Breast epithelium (tissue), 4 donors: ENCODE measurements around the gene AKAP17A. TPM values are rescaled to one million over a fixed set of nuclear protein-coding genes. Genes with fewer than 3 reads are reported as not detected.

Experiments
- DNase-seq, 2 donors: peaks; one replicate each; pipeline ENCODE4 v3.0.0-alpha.2; 2019; ENCODE audit warnings: low spot score in 2 of 2
- H3K27ac ChIP-seq, 2 donors: fragments of 200-600 bp; sonication (generic) in 1 of 2; one replicate each; pipeline ENCODE4 v1.5.1; 2016 to 2019; ENCODE audit warnings: mild to moderate bottlenecking in 1 of 2
- H3K27me3 ChIP-seq, 2 donors: fragments of 200-600 bp; sonication (generic) in 1 of 2; one replicate each; pipeline versions ENCODE4 v1.5.1 to v1.6.0; 2017 to 2019; ENCODE audit warnings: control low read depth in 1 of 2, mild to moderate bottlenecking in 1 of 2
- H3K36me3 ChIP-seq: fragments of 200-600 bp; one replicate; pipeline ENCODE4 v1.5.1; 2019
- H3K4me1 ChIP-seq, 2 donors: fragments of 200-600 bp; sonication (generic); one replicate each; pipeline ENCODE4 v1.5.1; 2016 to 2019; ENCODE audit warnings: control low read depth in 1 of 2
- H3K4me3 ChIP-seq, 3 donors: fragments of 200-600 bp; sonication (generic); 1 replicate in 2 of 3; 2 replicates in 1 of 3; pipeline ENCODE4 v1.5.1; 2016 to 2019; ENCODE audit warnings: mild to moderate bottlenecking in 3 of 3, moderate library complexity in 2 of 3
- H3K9me3 ChIP-seq, 2 donors: fragments of 200-600 bp; sonication (generic) in 1 of 2; one replicate each; pipeline ENCODE4 v1.5.1; 2016 to 2019; ENCODE audit warnings: control low read depth in 1 of 2
- POLR2A ChIP-seq: fragments of 450-650 bp; IDR thresholded peaks from one replicate; pipeline ENCODE4 v1.6.1; 2016; ENCODE audit warnings: antibody characterized with exemption, mild to moderate bottlenecking, moderate library complexity
- POLR2AphosphoS5 ChIP-seq, 3 donors: sonication (generic); formaldehyde crosslinking; IDR thresholded peaks; one replicate each; pipeline ENCODE4 v1.6.1; 2017; ENCODE audit warnings: antibody characterized with exemption in 3 of 3
- intact Hi-C: fragments of 100-400 bp; cut with DNase I; formaldehyde crosslinking; loops from one replicate; pipeline ENCODE4 v1.15.1; 2023; ENCODE audit warnings: low total_unique reads
- total RNA-seq, 3 donors: library from RNA; depleted of rRNA; stranded (reverse); fragments of >200 nt; gene quantifications; one replicate each; pipeline ENCODE4 v1.1.0, GENCODE V29; 2016
- TF ChIP-seq, protein P1 (sequence below), 3 donors: fragments of 450-650 bp; IDR thresholded peaks; one replicate each; pipeline ENCODE4 v1.5.1; 2016 to 2017; ENCODE audit warnings: antibody characterized with exemption in 3 of 3, mild to moderate bottlenecking in 3 of 3, moderate library complexity in 3 of 3

Gene AKAP17A
- total RNA-seq, 3 donors from 2014 or later: 32.2 to 62.3 (median 56.3) TPM

DNA sequence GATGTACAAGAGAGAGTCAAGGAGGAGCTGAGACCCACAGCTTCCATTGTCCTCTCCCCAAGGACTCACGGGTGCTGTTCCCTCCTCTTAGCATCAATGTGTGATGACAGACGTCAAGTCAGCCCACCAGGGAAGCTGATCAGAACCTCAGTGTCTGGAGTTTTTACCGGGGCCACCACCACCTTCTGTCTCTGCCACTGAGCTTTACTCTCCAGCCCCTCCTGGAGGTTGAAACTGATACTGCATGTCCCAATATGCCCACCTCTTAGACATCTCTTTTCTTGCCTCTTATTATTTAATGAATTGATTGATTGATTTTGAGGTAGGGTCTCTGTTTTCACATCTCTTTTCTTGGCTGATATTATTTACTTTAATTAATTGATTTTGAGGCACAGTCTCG is 10.3 kb upstream of the AKAP17A start:
- TF ChIP-seq, protein P1, sequence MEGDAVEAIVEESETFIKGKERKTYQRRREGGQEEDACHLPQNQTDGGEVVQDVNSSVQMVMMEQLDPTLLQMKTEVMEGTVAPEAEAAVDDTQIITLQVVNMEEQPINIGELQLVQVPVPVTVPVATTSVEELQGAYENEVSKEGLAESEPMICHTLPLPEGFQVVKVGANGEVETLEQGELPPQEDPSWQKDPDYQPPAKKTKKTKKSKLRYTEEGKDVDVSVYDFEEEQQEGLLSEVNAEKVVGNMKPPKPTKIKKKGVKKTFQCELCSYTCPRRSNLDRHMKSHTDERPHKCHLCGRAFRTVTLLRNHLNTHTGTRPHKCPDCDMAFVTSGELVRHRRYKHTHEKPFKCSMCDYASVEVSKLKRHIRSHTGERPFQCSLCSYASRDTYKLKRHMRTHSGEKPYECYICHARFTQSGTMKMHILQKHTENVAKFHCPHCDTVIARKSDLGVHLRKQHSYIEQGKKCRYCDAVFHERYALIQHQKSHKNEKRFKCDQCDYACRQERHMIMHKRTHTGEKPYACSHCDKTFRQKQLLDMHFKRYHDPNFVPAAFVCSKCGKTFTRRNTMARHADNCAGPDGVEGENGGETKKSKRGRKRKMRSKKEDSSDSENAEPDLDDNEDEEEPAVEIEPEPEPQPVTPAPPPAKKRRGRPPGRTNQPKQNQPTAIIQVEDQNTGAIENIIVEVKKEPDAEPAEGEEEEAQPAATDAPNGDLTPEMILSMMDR (IDR thresholded peaks at IDR 0.05): peak; percentile 29 to 52 (median 36)
- no peak for TF ChIP-seq POLR2AphosphoS5 (IDR thresholded peaks at IDR 0.05)
- H3K4me3 ChIP-seq: no peak overlapping the region
- H3K36me3 ChIP-seq: no peaks in the 10 kb centered on the region
- peaks cover 0 to 3% of the 10 kb centered on the region in 2 donors for H3K27me3 ChIP-seq
- H3K9me3 ChIP-seq: no peaks in the 10 kb centered on the region
- no peak overlapping the region for H3K27ac ChIP-seq
- H3K4me1 ChIP-seq: no peaks in the 10 kb centered on the region
- DNase-seq: no peak
- intact Hi-C loops: no loop called here

DNA sequence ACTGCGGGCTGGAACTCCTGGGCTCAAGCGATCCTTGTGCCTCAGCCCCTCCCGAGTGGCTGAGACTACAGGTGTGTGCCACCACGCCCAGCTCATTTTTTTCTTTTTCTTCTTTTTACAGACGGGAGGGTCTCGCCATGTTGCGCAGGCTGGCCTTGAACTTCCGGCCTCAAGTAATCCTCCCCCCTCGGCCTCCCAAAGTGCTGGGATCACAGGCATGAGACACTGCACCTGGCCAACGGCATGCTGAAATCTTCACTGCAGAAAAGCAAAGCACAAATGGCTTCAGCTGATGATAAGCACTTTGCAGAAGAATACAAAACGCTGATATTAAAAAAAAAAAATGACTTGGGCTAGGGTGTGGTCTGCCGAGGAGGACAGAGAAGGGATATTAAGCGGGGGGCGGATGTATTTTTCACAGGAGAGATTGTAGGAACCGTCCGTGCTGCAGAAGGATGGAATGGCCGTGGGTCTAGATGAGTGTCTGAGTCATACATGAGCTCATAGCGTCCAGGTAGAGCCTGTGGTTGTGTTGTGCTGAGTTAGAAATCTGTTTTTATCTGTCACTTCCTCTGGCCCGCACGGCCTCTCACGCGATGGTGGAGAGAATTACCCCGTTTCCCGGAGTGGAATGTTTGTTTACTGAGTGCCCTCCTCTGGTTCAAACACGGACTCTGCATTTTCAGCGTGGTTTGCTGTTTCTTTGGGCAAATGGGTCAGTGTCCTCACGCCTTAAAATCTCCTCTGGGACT is 8.5 kb upstream of the AKAP17A start:
- Histone ChIP-seq H3K9me3 (no peaks in the 10 kb centered on the region), H3K36me3 (no peaks in the 10 kb centered on the region), H3K4me3 (no peak overlapping the region), H3K27me3 (peaks cover 0 to 3% of the 10 kb centered on the region in 2 donors), H3K4me1 (no peaks in the 10 kb centered on the region), H3K27ac (no peak overlapping the region)
- DNase-seq: no peak
- intact Hi-C loops: no loop called here
- TF ChIP-seq POLR2AphosphoS5 (IDR thresholded peaks at IDR 0.05): no peak
- no peak for TF ChIP-seq POLR2A
- TF ChIP-seq, protein P1 (IDR thresholded peaks at IDR 0.05): no peak

DNA sequence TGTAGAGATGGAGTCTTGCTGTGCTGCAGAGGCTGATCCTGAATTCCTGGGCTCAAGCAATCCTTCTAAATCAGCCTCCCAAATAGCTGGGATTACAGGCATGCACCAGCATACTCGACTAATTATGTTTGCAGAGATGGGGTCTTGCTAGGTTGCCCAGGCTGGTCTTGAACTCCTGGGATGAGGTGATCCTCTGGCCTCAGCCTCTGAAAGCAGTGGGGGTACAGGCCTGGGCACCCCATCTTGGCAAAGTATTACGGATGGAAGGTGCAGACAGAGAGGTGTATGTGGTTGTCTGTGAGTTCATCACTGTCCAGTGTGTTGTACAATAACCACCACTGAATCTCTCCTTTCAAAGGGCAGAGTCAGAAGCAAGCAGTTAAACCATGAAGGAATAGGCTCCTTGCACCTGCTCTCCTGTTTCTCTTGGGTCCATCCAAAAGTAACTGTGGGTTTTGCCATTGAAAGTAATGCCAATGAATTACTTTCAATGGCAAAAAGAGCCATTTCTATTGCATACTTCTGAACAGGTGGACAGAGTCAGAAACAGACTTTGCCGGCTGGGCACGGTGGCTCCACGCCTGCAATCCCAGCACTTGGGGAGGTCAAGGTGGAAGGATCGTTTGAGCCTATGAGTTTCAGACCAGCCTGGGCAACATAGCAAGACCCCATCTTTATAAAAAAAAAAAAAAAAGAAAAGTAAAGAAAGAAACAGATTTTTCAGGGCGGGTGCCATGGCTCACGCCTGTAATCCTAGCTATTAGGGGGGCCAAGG is 7.0 kb upstream of the AKAP17A start:
- Histone ChIP-seq H3K4me1 (no peaks in the 10 kb centered on the region), H3K27me3 (peaks cover 0 to 3% of the 10 kb centered on the region in 2 donors), H3K9me3 (no peaks in the 10 kb centered on the region), H3K4me3 (no peak overlapping the region), H3K27ac (no peak overlapping the region), H3K36me3 (no peaks in the 10 kb centered on the region)
- TF ChIP-seq POLR2A (no peak), POLR2AphosphoS5 (IDR thresholded peaks at IDR 0.05) (no peak)
- TF ChIP-seq, protein P1 (IDR thresholded peaks at IDR 0.05): no peak
- intact Hi-C loops: no loop called here
- DNase-seq: no peak

DNA sequence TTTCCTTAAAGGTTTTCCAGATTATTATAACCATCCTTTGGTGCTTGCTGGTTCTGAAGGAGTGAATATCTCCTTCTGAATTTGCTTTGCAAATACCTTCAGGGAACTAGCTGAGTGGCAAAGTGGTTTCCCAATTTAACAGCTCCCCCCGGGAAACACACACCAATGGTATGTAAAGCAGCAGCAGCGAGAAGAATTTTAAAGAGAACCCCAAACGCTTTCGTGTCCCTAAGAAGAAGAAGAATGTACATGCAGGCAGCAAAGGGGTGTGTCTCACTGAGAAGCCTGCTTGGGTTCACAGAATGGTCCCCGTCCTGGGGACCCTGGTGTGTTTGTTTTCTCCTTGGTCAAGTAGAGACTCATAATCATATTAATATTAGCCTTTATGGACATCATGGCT is 4.2 kb upstream of the AKAP17A start:
- no peaks in the 10 kb centered on the region for H3K9me3 ChIP-seq
- no peak overlapping the region for H3K27ac ChIP-seq
- no peak overlapping the region for H3K4me3 ChIP-seq
- DNase-seq: no peak
- H3K27me3 ChIP-seq: peaks cover 0 to 3% of the 10 kb centered on the region in 2 donors
- H3K36me3 ChIP-seq: no peaks in the 10 kb centered on the region
- H3K4me1 ChIP-seq: no peaks in the 10 kb centered on the region
- TF ChIP-seq, protein P1 (IDR thresholded peaks at IDR 0.05): no peak
- TF ChIP-seq POLR2AphosphoS5 (IDR thresholded peaks at IDR 0.05) (no peak), POLR2A (no peak)
- intact Hi-C loops: no loop called here
